GM18498 (cell line): ENCODE results near the gene NUPR1.
"Not testable (repeated sequence)": the region's sequence is repeated elsewhere in the genome, so short reads cannot be mapped to it uniquely, and the experiment has no call there.

Experiments used
- ATAC-seq: cut with Tn5 transposase; IDR thresholded peaks from one replicate; pipeline ENCODE4 v1.9.1; 2021; ENCODE audit warnings: mild to moderate bottlenecking, moderate library complexity; ENCODE audit not compliant: unreplicated experiment

Gene NUPR1

GRCh38 chr16:28527985-28528384, 10.8 kb downstream of the NUPR1 start:
- no peak for ATAC-seq

GRCh38 chr16:28527100-28527785, 11.5 kb downstream of the NUPR1 start:
- not testable (repeated sequence) for ATAC-seq

DNA sequence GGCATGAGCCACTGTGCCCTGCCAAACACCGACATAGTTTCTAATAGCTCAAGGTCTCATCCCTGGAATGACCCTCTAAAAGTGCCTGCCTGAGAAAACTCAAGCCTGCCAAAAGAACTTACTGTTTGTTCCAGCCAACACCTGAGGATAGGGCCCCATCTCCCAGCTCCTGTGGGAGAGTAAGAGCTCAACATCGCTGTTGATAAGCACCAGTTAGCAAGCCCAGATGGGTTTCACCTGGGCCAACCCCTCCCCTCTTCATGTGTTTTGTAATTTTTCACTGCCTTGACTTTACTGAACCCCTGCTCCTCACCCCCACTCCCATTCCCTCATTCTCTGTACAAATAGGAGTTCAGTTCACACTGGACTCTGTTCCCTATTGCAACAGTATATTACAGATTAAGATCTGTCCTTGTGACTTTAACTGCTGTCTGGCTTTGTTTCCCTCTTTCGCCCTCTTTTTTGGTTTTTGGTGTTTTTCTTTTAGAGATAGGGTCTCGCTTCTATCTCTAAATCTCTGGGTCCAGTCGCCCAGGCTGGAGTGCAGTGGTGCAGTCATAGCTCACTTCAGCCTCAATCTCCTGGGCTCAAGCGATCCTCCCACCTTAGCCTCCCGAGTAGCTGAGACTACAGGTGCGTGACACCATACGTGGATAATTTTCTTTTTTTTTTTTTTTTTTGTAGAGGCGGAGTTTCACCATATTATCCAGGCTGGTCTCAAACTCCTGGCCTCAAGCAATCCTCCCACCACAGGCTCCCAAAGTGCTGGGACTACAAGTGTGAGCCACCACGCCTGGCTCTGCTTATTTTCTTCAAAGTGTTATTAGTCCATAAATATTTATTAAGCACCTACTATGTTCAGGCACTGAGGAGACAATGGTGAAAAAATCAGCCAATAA, 12.3 kb downstream of the NUPR1 start:
- ATAC-seq: no peak

DNA sequence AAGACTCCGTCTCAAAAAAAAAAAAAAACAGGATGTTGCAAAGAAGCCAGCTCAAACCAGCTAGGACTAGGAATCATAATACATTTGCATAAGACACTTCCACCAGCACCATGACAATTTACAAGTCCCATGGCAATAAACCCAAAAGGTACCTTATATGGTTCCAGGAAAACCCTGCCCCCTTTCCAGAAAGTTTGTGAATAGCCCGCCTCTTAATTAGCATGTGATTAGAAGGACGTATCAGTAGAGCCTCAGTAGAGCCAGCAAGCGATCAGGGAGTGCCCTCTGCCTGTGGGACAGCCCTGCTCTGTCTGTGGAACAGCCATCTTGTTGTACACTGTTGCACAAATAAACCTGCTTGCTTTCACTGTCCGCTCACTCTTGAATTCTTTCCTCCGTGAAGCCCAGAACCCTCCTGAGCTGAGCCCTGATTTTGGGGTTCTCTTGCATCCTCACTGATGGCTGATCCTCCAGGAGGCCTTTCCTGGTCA, 14.0 kb downstream of the NUPR1 start:
- ATAC-seq: no peak

GRCh38 chr16:28522792-28523191, 16.0 kb downstream of the NUPR1 start:
- ATAC-seq: no peak

DNA sequence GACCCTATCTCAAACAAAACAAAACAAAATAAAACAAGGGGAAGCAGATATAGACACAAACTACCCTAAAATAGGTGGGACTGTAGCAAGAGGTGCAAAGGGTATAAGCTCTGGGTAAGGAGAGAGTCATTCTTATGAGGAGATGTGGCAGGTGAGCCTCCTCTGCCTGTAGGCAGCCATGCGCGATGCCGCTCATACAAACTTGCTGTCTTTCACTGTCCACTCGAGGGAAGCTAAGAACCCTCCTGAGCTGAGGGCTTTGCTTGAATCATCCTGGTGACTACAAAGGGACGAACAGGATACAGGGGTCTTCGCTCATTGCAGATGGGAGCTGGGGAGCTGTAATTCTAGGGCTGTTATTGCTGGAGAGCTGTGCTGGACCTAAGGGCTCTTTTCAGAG, 17.3 kb downstream of the NUPR1 start:
- no peak for ATAC-seq

DNA sequence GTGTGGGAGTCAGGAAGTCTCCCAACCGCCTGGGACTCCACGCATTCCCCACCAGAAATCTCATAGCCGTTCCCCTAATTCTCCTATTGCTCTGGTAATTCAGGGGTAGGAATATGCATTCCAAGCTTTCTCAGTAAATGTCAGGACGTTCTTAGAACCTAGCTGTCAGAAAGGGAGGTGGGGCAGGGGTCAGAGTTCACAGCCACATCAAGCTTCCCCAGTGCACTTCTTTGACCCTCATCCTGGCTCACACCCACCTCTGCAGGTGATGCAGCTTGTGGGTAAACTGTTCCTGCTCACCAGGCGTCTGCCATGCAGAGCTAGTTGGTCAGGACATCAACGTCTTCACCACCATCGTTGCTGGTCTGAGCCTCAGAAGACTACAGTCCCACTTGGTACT, 18.1 kb downstream of the NUPR1 start:
- no peak for ATAC-seq

- ATAC-seq: no peak
Measured at GRCh38 chr16:28514246-28514645, 24.5 kb downstream of the NUPR1 start.

- ATAC-seq: no peak
Measured at GRCh38 chr16:28513484-28514181, 25.1 kb downstream of the NUPR1 start.

DNA sequence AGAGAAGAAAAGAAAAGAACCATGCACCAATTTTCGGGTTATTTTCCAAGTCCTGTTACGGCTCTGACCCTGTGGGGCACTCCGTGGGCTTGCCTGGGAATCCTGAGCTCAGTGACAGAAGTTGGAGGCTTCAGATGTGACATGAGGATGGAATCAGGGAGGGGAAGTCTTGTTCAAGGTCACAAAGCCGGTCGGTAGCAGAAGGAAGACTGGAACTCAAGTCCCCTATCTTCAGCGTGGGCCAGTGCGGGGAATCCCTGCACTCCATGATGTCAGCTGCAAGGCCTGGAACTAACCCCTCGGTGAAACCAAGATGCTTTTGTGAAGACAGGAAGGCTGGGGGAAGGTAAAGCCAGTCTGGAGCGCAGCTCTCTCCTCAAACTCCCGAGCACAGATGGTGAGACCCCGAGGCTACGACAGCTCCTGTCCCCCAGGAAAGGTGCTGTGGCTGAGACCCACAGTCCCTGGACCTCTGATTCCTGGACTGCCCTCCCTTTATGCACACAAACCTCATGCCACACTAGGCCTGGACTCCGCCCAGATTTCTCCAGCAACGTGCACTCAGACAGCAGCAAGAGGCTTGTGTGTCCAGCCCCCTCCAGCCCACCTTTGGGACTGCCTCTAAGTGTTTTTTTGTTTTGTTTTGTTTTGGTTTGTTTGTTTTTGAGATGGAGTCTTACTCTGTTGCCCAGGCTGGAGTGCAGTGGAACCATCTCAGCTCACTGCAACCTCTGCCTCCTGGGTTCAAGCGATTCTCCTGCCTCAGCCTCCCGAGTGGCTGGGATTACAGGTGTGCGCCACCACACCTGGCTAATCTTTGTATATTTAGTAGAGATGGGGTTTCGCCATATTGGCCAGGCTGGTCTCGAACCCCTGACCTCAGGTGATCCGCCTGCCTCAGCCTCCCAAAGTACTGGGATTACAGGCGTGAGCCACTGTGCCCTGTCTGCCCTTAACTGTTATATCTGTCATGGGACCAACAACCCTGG, 26.7 kb downstream of the NUPR1 start:
- ATAC-seq: no peak

DNA sequence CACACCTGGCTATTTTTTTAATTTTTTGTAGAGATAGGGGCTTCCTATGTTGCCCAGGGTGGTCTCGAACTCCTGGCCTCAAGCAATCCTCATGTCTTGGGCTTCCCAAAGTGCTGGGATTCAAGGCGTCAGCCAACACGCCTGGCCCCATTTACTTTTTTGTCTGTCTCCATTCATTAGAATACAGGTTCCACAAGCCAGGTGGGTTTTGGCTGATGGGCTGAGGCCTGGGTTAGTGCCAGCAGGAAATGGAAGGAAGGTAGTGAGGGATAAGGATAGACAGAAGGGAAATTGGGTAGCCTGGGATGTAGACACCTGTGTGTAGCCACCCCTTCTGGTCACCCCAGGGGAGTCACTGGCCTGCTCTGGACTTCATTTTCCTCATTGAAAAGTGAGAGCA, 27.7 kb downstream of the NUPR1 start:
- no peak for ATAC-seq

GRCh38 chr16:28505489-28506137, 33.2 kb downstream of the NUPR1 start:
- ATAC-seq: no peak

GRCh38 chr16:28504707-28505404, 33.9 kb downstream of the NUPR1 start:
- no peak for ATAC-seq

DNA sequence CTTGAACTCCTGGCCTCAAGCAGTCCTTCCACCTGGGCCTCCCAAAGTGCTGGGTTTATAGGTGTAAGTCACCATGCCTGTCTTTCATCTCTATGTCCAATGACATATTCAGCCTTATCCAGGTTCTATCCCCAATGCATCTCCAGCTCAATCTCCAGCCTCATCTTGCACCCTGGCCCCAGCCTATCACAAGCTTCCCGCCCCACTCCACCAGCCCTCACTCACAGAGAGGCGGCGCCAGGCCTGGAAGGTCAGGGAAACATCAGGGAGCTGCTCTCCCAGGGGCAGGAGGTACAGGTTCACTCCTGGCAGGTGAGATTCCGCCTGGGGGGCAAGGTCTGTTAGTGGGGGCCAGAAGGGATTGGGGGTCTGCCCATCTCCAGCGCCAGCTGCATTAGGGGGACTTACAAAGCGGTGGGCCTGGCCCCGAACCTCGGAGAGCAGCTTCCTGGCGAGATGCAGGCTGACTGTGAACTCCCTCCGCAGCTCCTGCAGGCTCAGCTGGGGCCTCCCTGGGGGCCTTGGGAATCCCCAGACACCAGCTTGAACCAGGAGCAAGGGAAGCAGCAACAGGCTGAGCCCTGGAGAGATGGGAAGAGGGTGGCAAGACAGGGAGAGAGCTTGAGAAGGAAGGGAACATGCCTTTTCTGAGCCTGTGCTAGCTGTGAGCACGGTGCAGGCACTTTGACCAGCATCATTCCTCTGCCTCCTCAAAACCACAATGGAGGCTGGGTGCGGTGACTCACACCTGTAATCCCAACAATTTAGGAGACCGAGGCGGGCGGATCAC, 35.1 kb downstream of the NUPR1 start:
- no peak for ATAC-seq

DNA sequence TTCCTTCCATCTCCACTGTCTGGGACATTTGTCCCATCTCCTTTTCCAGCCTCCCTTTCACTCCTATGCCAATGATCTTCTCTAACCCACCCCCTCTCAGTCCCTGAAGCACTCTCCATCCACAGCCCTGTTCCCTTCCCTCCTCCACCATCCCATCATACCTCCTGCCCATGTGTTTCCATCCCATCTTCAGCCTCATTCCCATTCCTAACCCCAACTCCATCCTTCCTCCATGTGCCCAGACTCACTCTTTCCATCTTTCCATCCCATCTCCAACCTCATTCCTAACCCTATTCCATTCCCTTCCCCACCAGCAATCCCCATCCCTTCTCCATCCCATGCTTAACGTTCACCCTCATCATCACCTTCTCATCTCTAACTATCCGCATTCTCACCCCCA, 36.5 kb downstream of the NUPR1 start:
- no peak for ATAC-seq

- ATAC-seq: no peak
Measured at GRCh38 chr16:28501258-28502232, 37.2 kb downstream of the NUPR1 start.

- not testable (repeated sequence) for ATAC-seq
Measured at GRCh38 chr16:28500476-28501180, 38.1 kb downstream of the NUPR1 start.
